HG03565 (cell line): ENCODE measurements around the gene CCDC159.
"Not testable (repeated sequence)": the region's sequence is repeated elsewhere in the genome, so short reads cannot be mapped to it uniquely, and the experiment has no call there.

Experiments used
- ATAC-seq: cut with Tn5 transposase; IDR thresholded peaks from one replicate; pipeline ENCODE4 v1.9.1; 2021; ENCODE audit warnings: mild to moderate bottlenecking, moderate library complexity; ENCODE audit not compliant: unreplicated experiment

CCDC159 gene

GRCh38 chr19:11337080-11337479 lies 9.2 kb upstream of the CCDC159 start:
- no peak for ATAC-seq

GRCh38 chr19:11338121-11338520 lies 8.2 kb upstream of the CCDC159 start:
- no peak for ATAC-seq

GRCh38 chr19:11338569-11339253 lies 7.6 kb upstream of the CCDC159 start:
- no peak for ATAC-seq

- ATAC-seq = no peak
These were observed 6.8 kb upstream of the CCDC159 start, which contains the start of gene RAB3D for GRCh38 chr19:11339254-11340098. TSS of gene RAB3D (minus strand) at chr19:11339657. CDS start at chr19:11337399, 2,258 bp downstream.

- ATAC-seq = not testable (repeated sequence)
These were observed 6.2 kb upstream of the CCDC159 start for GRCh38 chr19:11340099-11340467.

- ATAC-seq = no peak
These were observed 3.9 kb upstream of the CCDC159 start for GRCh38 chr19:11342429-11342828.

- no peak for ATAC-seq
These were observed 1.1 kb upstream of the CCDC159 start for GRCh38 chr19:11345122-11345803.

GRCh38 chr19:11347546-11348039 lies 1.3 kb downstream of the CCDC159 start:
- no peak for ATAC-seq

- ATAC-seq = no peak
These were observed 2.9 kb downstream of the CCDC159 start for GRCh38 chr19:11349171-11349570.

GRCh38 chr19:11354102-11354501 lies 7.8 kb downstream of the CCDC159 start:
- not testable (repeated sequence) for ATAC-seq

- ATAC-seq = no peak
These were observed 9.1 kb downstream of the CCDC159 start, which contains the start of gene PLPPR2 for GRCh38 chr19:11355160-11356073. TSS of gene PLPPR2 (plus strand) at chr19:11355432. CDS start at chr19:11357674, 2,242 bp downstream.

- no peak for ATAC-seq
These were observed 9.7 kb downstream of the CCDC159 start for GRCh38 chr19:11356074-11356397.

GRCh38 chr19:11356676-11357550 lies 10.6 kb downstream of the CCDC159 start:
- ATAC-seq = no peak

- no peak for ATAC-seq
These were observed 13.1 kb downstream of the CCDC159 start for GRCh38 chr19:11359421-11359820.

- ATAC-seq = no peak
These were observed 14.9 kb downstream of the CCDC159 start for GRCh38 chr19:11361037-11361770.

GRCh38 chr19:11361771-11362731 lies 15.7 kb downstream of the CCDC159 start:
- ATAC-seq = no peak

- no peak for ATAC-seq
These were observed 17.6 kb downstream of the CCDC159 start for GRCh38 chr19:11363881-11364280.
